ENCODE data around the gene ESR2.

DNA sequence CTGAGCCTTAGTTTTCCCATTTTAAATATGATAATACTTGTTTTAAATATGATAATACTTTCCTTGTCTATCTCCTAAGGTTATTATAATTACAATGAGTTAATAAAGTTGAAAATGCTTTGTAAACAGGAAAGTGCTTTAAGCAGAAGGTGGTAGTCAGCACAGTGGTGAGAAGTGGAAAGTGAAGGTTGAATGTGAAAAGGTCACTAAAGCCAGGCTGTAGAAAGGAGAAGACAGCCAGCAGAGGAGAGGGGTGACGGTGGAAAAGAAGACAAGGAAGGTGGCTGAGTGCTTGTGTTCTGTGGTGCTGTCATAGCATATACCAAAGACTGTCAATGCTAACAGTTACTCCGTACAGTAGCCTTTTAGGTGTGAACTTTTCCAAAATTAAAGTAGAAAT is 117.8 kb downstream of the ESR2 start:
- TF ChIP-seq POLR2A (IDR thresholded peaks at IDR 0.05; ENCODE audit: control extremely low read depth in 1 of 2, low read depth in 2 of 2, low read length in 2 of 2): no peak
- TF ChIP-seq, protein P1, sequence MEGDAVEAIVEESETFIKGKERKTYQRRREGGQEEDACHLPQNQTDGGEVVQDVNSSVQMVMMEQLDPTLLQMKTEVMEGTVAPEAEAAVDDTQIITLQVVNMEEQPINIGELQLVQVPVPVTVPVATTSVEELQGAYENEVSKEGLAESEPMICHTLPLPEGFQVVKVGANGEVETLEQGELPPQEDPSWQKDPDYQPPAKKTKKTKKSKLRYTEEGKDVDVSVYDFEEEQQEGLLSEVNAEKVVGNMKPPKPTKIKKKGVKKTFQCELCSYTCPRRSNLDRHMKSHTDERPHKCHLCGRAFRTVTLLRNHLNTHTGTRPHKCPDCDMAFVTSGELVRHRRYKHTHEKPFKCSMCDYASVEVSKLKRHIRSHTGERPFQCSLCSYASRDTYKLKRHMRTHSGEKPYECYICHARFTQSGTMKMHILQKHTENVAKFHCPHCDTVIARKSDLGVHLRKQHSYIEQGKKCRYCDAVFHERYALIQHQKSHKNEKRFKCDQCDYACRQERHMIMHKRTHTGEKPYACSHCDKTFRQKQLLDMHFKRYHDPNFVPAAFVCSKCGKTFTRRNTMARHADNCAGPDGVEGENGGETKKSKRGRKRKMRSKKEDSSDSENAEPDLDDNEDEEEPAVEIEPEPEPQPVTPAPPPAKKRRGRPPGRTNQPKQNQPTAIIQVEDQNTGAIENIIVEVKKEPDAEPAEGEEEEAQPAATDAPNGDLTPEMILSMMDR (IDR thresholded peaks at IDR 0.05; ENCODE audit: control extremely low read depth in 1 of 3, insufficient read depth in 1 of 3, low read depth in 1 of 3, low read length in 3 of 3): no peak
